Activated CD4-positive, alpha-beta T cell treated with anti-CD3 and anti-CD28 coated beads for 4 hours (primary cell): Measurements from ENCODE around the gene ARL14.

Experiments
- DNase-seq, 2 donors: peaks; one replicate each; pipeline ENCODE4 v3.0.0-alpha.2; 2020

ARL14 gene

GRCh38 chr3:160676547-160677303 is at the start of gene ARL14:
Gene ARL14 (plus strand): TSS chr3:160677160. CDS start chr3:160677347, 187 bp downstream.
- DNase-seq: no peak

DNA sequence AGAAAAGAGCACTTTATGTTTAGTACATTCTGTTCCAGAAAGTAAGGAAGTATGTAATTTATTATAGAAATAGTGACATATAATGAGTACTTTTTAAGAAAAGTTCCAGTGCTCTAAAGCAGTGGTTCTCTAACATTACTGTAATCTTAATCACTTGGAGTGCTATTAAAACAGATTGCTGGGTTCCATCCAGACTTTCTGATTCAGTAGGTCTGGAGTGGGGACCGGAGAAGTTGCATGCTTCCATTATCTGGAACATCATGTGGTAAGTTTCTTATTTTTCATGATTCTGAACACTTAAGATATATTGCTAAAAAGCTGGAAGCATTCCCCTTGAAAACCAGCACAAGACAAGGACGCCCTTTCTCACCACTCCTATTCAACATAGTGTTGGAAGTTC is 47.5 kb upstream of the ARL14 start:
- no peak for DNase-seq

GRCh38 chr3:160633361-160634083 is 43.4 kb upstream of the ARL14 start:
- DNase-seq: no peak

- no peak for DNase-seq
Observed at GRCh38 chr3:160635213-160635612, 41.7 kb upstream of the ARL14 start.

- no peak for DNase-seq
Observed at GRCh38 chr3:160637086-160637485, 39.9 kb upstream of the ARL14 start.

DNA sequence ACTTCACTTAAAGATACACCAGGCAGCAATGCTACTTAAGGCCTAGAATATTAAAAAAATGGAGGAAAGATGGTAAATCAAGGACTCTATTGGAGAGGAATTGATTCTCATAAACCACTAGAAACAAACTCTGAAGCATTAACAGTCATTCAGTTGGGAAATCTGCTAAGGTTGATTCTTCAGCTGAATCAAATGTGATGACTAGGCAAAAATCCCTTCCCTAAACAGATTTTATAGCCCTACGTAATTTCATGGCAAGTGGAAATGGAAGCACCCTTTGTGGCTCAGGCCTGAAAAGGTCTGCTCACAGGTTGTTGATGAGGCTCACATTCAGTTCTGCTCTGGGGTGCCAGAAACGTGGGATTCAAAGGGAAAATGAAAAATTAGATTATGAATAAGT is 38.8 kb upstream of the ARL14 start:
- no peak for DNase-seq

- DNase-seq: no peak
Observed at GRCh38 chr3:160641665-160642309, 35.2 kb upstream of the ARL14 start.

DNA sequence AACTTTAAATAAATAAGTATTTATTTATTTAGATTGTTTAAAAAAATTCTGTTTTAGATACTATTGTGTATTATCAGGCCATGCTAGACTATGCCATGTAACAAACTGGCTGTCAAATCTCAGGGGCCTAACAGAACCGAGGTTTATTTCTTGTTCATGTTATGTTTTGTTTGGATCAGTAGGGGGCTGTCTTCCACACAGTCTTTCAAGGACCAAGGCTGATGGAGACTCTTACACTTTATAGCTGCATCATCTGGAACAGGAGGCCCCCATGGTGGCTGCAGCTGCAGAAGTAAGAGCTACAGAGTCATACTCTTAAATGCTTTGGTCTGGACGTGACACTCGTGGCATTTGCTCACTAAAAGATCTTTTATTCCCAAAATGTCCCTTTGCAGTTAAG is 33.0 kb upstream of the ARL14 start:
- DNase-seq: no peak

- DNase-seq: no peak
Observed at GRCh38 chr3:160644491-160644890, 32.5 kb upstream of the ARL14 start.

- DNase-seq: no peak
Observed at GRCh38 chr3:160648701-160649100, 28.3 kb upstream of the ARL14 start.

DNA sequence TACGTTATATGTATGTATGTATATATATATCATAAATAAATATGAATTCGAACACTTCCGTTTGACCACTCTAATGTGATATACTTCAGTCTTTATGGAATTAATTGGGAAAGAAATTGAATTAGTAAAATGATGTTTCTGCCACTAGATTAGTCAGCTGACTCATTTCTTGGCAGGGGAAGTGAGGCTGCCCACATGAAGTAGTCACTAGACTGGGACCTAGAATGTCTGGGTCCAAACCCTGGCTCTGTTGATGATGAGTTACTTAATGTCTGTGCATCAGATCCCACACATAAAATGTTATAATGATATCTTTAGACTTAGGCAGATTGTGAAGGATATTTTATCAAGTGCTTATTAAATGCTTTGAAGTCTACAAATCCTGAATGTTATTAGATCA is 27.4 kb upstream of the ARL14 start:
- DNase-seq: no peak

DNA sequence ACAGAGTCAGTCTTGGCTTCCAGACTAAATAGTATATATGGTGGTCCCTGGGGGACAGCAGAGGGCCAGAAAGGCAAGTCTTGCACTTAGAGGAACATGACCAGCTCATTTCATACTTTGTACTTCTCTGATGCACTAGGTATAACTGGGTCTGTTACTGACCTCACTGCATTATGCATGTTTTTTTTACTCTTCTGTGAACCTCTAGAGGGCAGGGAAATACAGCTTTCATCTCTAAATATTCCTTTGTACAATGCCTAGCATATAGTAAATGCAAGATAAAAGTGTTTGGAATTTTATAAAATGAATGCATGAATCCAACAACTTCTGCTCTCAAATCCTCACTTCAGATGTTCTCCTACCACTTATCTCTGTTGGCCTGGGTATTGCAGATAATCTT is 23.4 kb upstream of the ARL14 start:
- no peak for DNase-seq

- DNase-seq: no peak
Observed at GRCh38 chr3:160660902-160661301, 16.1 kb upstream of the ARL14 start.

DNA sequence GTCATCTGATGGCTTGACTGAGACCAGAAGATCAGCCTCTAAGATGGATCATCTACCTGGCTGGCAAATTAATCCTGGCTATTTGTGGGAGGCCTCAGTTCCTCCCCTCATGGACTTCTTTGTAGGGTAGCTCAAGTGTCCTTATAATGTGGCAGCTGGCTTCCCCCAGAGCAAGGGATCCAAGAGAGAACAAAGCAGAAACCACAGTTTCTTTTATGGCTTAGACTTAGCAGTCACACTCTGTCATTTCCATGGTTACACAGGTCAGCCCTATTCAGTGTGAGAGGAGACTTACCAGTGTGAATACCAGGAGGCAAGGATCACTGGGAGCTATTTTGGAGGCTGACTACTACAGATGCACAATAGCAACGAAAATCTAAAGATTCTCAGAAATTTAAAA is 15.3 kb upstream of the ARL14 start:
- no peak for DNase-seq

DNA sequence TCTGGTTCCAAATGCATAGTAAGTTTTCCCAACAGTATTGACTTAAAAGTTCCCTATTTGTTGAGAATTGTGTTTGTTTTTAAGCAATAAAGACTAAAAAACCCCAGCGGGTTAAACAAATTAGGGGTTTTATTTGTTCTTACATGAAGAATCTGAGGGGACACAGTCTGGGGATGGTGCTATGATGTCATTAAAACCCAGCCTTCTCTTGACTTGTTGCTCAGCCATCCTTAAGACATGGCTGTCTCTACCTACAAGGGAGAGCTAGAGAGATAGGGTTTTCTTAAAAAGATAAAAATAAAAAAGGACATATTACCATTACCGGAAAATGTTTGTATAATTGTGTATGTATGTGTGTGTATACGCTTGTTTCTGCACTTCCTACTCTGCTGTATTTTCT is 11.7 kb upstream of the ARL14 start:
- DNase-seq: no peak

- DNase-seq: no peak
Observed at GRCh38 chr3:160665784-160666526, 11.0 kb upstream of the ARL14 start.

DNA sequence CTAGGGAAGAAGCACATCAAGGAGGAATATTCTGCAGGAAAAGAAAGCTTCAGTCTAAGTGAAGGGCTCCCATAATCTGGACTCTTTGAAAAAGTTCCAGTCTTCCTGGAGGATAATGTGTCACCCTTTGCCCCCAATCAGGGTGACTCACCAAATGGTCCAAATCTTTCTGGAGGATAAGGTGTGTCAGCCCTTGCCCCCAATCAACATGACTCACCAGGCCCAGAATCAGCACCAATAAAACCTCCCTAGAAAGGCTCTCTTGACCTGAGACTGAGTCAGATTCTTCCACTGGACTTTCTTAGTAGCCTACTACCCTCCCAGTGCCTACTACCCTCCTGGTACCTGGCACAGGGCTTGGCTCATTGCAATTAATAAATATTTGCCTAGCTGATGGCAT is 9.5 kb upstream of the ARL14 start:
- DNase-seq: no peak

DNA sequence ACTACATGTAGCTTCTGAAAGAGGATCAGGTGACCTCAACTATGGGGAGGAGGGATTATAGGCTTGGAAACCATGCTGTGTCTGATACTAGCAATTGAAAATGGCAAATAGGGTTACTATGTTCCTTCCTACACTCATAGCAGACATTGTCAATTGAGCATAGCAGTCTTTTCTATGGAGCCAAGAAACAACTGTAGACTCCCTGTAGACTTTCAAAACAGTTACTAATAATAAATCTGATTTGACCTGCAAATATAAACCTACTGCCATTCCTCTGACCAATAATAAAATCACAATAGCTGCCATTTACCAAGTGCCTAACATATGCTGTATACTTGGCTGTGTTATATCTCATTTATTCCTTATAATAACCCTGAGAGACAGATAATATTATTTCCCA is 8.5 kb upstream of the ARL14 start:
- no peak for DNase-seq

DNA sequence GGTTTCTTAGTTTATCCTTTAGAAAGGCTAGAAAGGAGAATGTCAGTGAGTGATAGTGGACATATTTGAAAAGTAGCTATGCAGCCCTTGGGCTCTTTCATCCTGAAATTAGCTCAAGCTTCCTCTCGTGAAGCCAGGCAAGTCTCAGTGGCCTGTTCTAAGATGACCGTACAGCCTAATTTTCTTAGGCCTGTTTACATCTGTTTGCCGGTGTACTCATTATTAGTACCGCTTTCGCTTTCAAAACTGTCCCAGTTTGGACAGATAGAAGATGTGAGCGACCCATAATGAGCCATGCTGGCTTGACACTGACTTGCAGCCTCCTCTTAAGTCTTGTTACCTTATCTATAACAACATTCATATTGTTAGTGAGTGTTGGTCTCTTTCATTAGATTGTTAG is 5.7 kb upstream of the ARL14 start:
- no peak for DNase-seq

- no peak for DNase-seq
Observed at GRCh38 chr3:160671995-160672394, 5.0 kb upstream of the ARL14 start.

GRCh38 chr3:160673188-160673587 is 3.8 kb upstream of the ARL14 start:
- no peak for DNase-seq

GRCh38 chr3:160675566-160676124 is 1.3 kb upstream of the ARL14 start:
- no peak for DNase-seq

GRCh38 chr3:160677459-160677881 is 510 bp downstream of the ARL14 start:
- DNase-seq: no peak
